ENCODE data around the gene KLK11. TPM values are rescaled to one million over a fixed set of nuclear protein-coding genes. Genes with fewer than 3 reads are reported as not detected.

The KLK11 gene
- total RNA-seq, 2 experiments from 2014 or later, result not detected

GRCh38 chr19:50978772-50979390 lies 47.5 kb downstream of the KLK11 start:
- ChIA-PET CTCF (no interaction called here), POLR2A (no interaction called here)

DNA sequence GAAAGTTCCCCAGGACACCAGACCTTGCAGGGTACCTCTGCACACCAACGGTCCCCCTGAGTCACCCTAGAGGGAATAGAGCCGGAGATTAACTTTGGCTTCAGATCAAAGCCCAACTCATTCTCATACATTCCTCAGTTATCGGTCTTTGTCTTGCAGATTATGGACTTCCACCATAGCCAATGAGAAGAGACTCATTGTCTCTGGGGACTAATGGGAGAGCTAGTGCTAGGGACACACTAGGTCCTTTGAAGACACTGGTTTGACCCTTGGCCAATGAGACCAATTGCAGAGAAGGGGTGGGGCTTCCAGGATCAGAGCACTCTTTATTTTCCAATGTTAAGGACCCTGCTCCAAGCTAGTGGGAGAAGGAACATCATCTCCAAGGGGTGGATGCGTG lies 48.8 kb downstream of the KLK11 start:
- ChIA-PET POLR2A (no interaction called here), CTCF (no interaction called here)

- ChIA-PET CTCF (no interaction called here), POLR2A (no interaction called here)
These were observed 50.6 kb downstream of the KLK11 start for GRCh38 chr19:50975766-50976165.

- ChIA-PET CTCF (no interaction called here), POLR2A (no interaction called here)
These were observed 51.5 kb downstream of the KLK11 start for GRCh38 chr19:50974702-50975556.

DNA sequence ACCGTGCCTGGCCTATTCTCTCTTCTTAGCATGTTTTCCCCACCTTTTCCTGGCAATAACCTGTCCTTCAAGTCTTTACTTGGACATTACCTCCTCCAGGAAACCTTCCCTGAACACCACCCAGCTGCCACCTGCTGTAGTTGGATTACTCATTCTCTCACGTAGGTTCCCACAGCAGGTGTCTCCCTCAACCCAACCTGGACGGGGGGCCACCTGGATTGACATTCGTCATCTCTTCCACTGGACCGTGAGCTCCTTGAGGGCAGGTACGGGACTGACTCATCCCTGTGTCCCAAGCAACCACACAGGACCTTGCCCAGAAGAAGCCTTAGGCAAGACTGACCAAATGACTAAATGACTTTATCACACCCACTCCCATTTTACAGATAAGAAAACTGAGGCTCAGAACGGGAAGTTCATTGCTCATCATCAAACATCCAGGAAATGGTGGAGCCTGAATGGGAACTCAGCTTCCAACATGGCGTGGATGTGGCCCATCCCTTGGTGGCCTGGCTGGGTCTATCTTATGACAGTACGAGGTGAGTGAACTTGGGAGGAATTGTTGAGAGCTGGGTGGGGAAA lies 53.5 kb downstream of the KLK11 start:
- ChIA-PET POLR2A (no interaction called here), CTCF (interaction anchor here (1.0 kb wide), 1 partner anchor 20 kb away, joined by 4 read pairs; no protein-coding TSS in a partner anchor)

Other genes starting within 250 kb of the KLK11 start
- not detected for gene ACP4, start 236.2 kb downstream of the KLK11 start, total RNA-seq
- under 1 TPM in 1 of 2 experiments, not detected in 1; 0.29 TPM for gene KLK1, start 202.8 kb downstream of the KLK11 start, total RNA-seq
- gene KLK15, start 193.0 kb downstream of the KLK11 start, total RNA-seq, result not detected
- gene KLK3, start 171.7 kb downstream of the KLK11 start, total RNA-seq, result not detected
- not detected for gene KLK2, start 153.2 kb downstream of the KLK11 start, total RNA-seq
- gene KLK4, start 115.2 kb downstream of the KLK11 start, total RNA-seq, result not detected
- not detected for gene KLK5, start 73.6 kb downstream of the KLK11 start, total RNA-seq
- not detected for gene KLK6, start 57.0 kb downstream of the KLK11 start, total RNA-seq
- not detected for gene KLK7, start 42.7 kb downstream of the KLK11 start, total RNA-seq
- not detected for gene KLK8, start 25.0 kb downstream of the KLK11 start, total RNA-seq
- gene KLK10, start 6.9 kb downstream of the KLK11 start, total RNA-seq, result not detected
- not detected for gene KLK12, start 8.4 kb upstream of the KLK11 start, total RNA-seq
- not detected for gene KLK13, start 38.5 kb upstream of the KLK11 start, total RNA-seq
- under 1 TPM; 0.21 to 0.57 TPM for gene KLK14, start 56.3 kb upstream of the KLK11 start, total RNA-seq
- gene CTU1, start 81.8 kb upstream of the KLK11 start, total RNA-seq, result 10 to 100 TPM; 11.5 to 12.1 TPM
- under 1 TPM; 0.29 to 0.48 TPM for gene SIGLEC9, start 98.3 kb upstream of the KLK11 start, total RNA-seq
- gene SIGLEC7, start 115.7 kb upstream of the KLK11 start, total RNA-seq, result not detected
- gene CD33, start 198.5 kb upstream of the KLK11 start, total RNA-seq, result under 1 TPM in 1 of 2 experiments, not detected in 1; 0.13 TPM
- not detected for gene SIGLECL1, start 224.5 kb upstream of the KLK11 start, total RNA-seq